Astrocyte of the cerebellum (primary cell): ENCODE results near the gene TNFRSF4.

Experiments used
- DNase-seq: peaks from one replicate; pipeline ENCODE4 v3.0.0-alpha.2; 2011; ENCODE audit warnings: low read depth
- H3K4me3 ChIP-seq: 2 replicates; pipeline ENCODE4 v1.5.1; 2011; ENCODE audit warnings: mild to moderate bottlenecking, low read depth, low read length, moderate library complexity
- CTCF ChIP-seq: IDR thresholded peaks from 2 replicates; pipeline ENCODE4 v1.5.1; 2012; ENCODE audit warnings: low read length, low read depth, moderate library complexity, mild to moderate bottlenecking; ENCODE audit errors: missing control alignments
- in situ Hi-C: cut with HindIII; loops from 2 replicates; pipeline ENCODE4 v1.10.0; 2017; ENCODE audit warnings: low sequenced_read_pairs

TNFRSF4 gene

GRCh38 chr1:1240822-1241587 lies 27.1 kb upstream of the TNFRSF4 start:
- no peak for TF ChIP-seq CTCF
- no peak for DNase-seq
- no peak overlapping the region for H3K4me3 ChIP-seq
- in situ Hi-C loops = no loop called here

GRCh38 chr1:1240348-1240732 lies 26.4 kb upstream of the TNFRSF4 start:
- no peak for TF ChIP-seq CTCF
- H3K4me3 ChIP-seq = no peak overlapping the region
- in situ Hi-C loops = no loop called here
- no peak for DNase-seq

- in situ Hi-C loops = no loop called here
- DNase-seq = no peak
- H3K4me3 ChIP-seq = no peak overlapping the region
- TF ChIP-seq CTCF = no peak
Observed at GRCh38 chr1:1239614-1240347, 25.8 kb upstream of the TNFRSF4 start.

- no peak for TF ChIP-seq CTCF
- in situ Hi-C loops = no loop called here
- no peak overlapping the region for H3K4me3 ChIP-seq
- no peak for DNase-seq
Observed at GRCh38 chr1:1239227-1239613, 25.3 kb upstream of the TNFRSF4 start.

GRCh38 chr1:1238702-1239178 lies 24.8 kb upstream of the TNFRSF4 start:
- H3K4me3 ChIP-seq = no peak overlapping the region
- TF ChIP-seq CTCF = no peak
- in situ Hi-C loops = no loop called here
- no peak for DNase-seq

- in situ Hi-C loops = no loop called here
- no peak for TF ChIP-seq CTCF
- no peak overlapping the region for H3K4me3 ChIP-seq
- DNase-seq = no peak
Observed at GRCh38 chr1:1237874-1238701, 24.1 kb upstream of the TNFRSF4 start.
